GM12874 (cell line): ENCODE measurements around the gene FAM222A.

ENCODE experiments used
- CTCF ChIP-seq: IDR thresholded peaks from 2 replicates; pipeline ENCODE4 v1.5.1; 2011; ENCODE audit warnings: low read depth, mild to moderate bottlenecking, control low read depth, low read length, moderate library complexity; ENCODE audit not compliant: insufficient read depth

Gene FAM222A

DNA sequence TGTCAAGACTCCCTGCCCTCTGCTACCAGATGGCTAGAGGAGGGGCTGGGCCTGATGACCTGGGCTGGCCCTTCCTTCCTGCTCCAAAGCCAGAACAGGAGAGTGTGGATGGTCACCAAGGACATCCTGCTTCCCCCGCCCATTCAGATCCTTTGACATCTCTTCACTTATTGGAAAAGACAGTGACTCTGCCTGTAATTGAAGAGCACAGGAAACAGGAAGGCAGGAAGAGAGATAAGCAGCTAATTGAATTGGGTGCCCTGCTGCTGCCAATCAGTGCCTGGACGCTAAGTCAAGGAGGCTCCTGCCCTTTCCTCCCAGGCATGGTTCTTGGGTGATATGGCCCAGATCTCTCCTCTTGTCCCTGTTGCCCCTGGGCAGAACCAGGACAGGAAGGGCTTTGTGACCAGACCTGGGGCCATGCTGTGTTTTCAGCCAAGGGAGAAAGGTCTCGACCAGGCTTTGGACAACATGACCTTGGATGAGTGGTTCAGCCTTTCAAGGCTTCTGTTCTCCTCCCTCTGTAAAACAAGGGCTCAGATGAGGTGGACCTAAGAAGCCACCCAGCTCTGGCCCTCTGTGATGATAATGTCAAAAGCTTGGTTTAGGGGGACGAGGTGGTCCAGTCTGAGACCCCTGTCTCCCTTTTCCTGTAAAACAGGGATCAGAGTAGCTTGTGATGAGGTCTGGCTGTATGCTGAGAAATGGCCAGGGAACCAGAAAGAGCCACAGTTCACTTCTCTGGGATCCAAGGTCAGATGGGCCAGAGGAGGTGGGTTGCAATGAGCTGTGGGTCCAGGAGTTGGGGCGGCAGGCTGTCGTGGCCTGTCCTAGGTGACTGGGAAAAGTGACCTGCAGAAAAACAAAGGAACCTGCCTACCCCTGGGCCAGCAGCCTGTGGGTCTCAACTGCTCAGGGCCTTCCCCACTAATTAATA is 38.8 kb downstream of the FAM222A start:
- no peak for TF ChIP-seq CTCF

DNA sequence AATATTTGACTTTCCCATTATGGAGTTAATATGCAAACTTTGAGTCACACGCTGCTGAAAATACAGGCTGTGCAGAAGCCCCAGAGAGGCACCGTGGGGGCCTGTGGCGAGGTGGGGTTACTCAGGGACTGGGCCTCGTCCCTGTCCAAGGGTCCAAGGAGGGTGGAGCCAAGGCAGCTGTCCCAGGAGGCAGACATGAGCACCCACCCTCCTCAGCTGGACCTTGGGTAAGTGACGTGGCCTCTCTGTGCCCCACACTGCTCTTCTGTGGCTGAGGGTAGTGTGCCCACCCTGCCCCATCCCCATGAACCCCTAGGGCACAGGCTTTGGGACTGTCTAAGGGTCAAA is 39.4 kb downstream of the FAM222A start:
- no peak for TF ChIP-seq CTCF

GRCh38 chr12:109753959-109754358 is 40.3 kb downstream of the FAM222A start:
- no peak for TF ChIP-seq CTCF

GRCh38 chr12:109756457-109756856 is 42.8 kb downstream of the FAM222A start:
- no peak for TF ChIP-seq CTCF

DNA sequence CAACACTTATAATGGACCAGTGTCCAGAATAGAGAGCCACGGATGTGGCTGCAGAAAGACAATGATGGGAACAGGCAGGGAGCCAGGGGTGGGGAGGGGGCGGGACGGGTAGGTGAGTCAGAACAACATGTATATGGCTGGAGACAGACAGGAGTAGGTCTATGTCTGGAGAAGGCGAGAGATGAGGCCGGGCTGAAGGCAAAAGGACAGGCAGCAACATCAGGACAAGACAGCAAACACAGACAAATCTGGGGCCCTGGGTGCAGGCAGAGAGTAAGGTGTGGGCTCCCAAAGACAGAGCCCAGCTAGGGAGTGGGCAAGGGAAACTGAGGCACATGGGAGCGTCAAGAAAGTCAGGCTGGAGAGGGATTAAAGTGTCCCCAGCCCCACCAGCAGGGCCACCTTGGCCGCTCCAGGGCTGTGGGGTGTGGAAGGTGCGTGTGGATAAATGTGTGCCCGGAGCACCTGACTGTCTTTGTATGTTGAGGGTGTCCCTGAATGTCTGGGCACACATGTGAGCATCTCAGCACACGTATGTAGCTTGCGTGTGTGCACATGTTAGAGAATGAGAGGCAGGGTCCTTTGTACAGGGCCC is 44.1 kb downstream of the FAM222A start:
- no peak for TF ChIP-seq CTCF

DNA sequence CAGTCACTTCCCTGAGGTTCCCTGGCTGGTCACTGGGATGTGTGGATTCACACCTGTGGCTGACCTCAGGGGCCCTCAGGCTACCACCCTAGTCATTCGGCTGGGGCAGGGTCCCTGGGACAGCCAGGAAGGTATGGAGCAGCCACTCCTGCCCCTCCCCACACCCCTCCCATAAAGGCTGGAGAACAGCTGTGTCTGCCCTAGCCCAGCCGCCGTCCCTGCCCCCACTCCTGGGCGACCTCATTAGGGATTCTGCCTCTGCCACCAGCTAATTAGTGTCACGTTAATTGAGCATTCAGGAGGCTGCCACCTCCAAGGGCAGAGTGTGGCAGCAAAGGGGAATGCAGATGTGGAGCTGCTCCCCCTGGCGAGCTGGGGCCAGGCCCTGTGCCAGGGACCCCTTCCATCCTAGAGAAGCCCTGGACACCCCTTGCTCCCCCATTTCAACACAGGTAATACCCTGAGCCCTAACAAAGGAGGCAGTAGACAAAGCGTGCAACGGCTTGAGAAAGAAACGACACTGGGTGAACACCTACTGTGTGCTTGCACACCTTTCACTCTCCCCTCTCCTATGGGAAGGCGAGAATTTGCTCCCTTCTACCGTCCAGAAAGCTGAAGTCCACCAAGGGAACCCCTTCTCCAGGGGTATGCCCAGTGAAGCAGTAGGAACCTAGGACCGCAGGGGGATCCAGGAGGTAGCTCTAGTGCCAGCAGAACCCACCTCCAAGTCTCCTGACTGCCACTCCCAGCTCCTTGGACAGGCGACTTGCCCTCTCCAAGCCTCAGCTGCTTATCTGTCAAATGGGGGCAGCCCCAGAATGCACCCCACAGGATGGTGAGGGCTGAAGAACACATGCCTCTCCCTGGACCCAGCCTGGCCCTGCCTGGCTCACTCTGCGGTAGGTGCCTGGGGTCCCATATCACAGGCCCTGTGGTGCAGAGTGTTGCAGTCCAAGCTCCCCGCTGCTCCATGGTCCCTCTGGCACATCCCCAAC is 45.1 kb downstream of the FAM222A start:
- TF ChIP-seq CTCF = no peak

GRCh38 chr12:109759595-109759994 is 46.0 kb downstream of the FAM222A start:
- no peak for TF ChIP-seq CTCF
